Kidney (tissue), 14 donors: Measurements from ENCODE around the gene E2F7. TPM values are rescaled to one million over a fixed set of nuclear protein-coding genes. Genes with fewer than 3 reads are reported as not detected.

ENCODE experiments used
- DNase-seq, 5 donors: peaks; one replicate each; pipeline ENCODE4 v3.0.0-alpha.2; 2013 to 2020
- FAIRE-seq: peaks from 2 replicates; lab custom pipeline; 2012; peaks lifted over from hg19 to GRCh38; lab: Jason Lieb, UNC
- H3K27ac ChIP-seq, 2 donors: one replicate each; pipeline ENCODE4 v1.7.0; 2013; ENCODE audit warnings: low read depth in 2 of 2, low read length in 2 of 2, inconsistent platforms in 1 of 2
- H3K27me3 ChIP-seq: one replicate; pipeline ENCODE4 v1.7.1; 2013; ENCODE audit warnings: low read length, inconsistent platforms; ENCODE audit not compliant: control insufficient read depth, insufficient read depth
- H3K36me3 ChIP-seq, 3 donors: one replicate each; pipeline versions ENCODE4 v1.7.0 to v1.7.1; 2013; ENCODE audit warnings: low read length in 3 of 3, control low read depth in 1 of 3, inconsistent platforms in 1 of 3; ENCODE audit not compliant: insufficient read depth in 3 of 3, control insufficient read depth in 2 of 3
- H3K4me1 ChIP-seq, 3 donors: one replicate each; pipeline versions ENCODE4 v1.7.0 to v1.7.1; 2013; ENCODE audit warnings: low read length in 3 of 3, inconsistent platforms in 1 of 3, low read depth in 1 of 3; ENCODE audit not compliant: control insufficient read depth in 2 of 3, insufficient read depth in 2 of 3
- H3K4me3 ChIP-seq, 3 donors: one replicate each; pipeline versions ENCODE4 v1.7.0 to v1.8.1; 2013; ENCODE audit warnings: low read length in 3 of 3, control low read depth in 1 of 3, inconsistent platforms in 1 of 3
- H3K9ac ChIP-seq, 3 donors: one replicate each; pipeline versions ENCODE4 v1.7.0 to v1.7.1; 2013; ENCODE audit warnings: low read length in 3 of 3, control low read depth in 1 of 3, inconsistent platforms in 1 of 3
- H3K9me3 ChIP-seq, 3 donors: one replicate each; pipeline versions ENCODE4 v1.7.0 to v1.7.1; 2013; ENCODE audit warnings: low read length in 3 of 3, control low read depth in 1 of 3, inconsistent platforms in 1 of 3; ENCODE audit not compliant: control insufficient read depth in 2 of 3, insufficient read depth in 1 of 3
- intact Hi-C: fragments of 100-400 bp; cut with DNase I; formaldehyde crosslinking; loops from one replicate; pipeline ENCODE4 v1.11.1; 2022
- polyA plus RNA-seq: library from polyadenylated mRNA; stranded (reverse); fragments of 350-450 nt; fragmentation: Illumina TruSeq; extraction: RNeasy Lipid Tissue Mini Kit (QIAGEN cat#74804); gene quantifications from one replicate; pipeline ENCODE4 v1.2.3, GENCODE V29; 2014; ENCODE audit warnings: low read depth, low replicate concordance; ENCODE audit not compliant: insufficient read depth
- total RNA-seq: library from RNA; stranded (reverse); fragmentation: NEBNext Ultra II Directional; extraction: Animal tissue kit (Norgen Biotek cat#: 25700); gene quantifications from one replicate; pipeline ENCODE4 v1.2.1, GENCODE V29; 2021
- TF ChIP-seq, protein P1 (sequence below): IDR thresholded peaks from 3 replicates; pipeline ENCODE4 v1.5.1; 2012; ENCODE audit warnings: mild to moderate bottlenecking, moderate library complexity, borderline replicate concordance; ENCODE audit not compliant: insufficient read depth; ENCODE audit errors: extremely low read depth
- donor health status: control.
- donor health status: control.
- donor health status: control.
- donor health status: control.
- donor health status: control.
- donor health status: DM: yes; HTN: yes; CAD: no.
- donor health status: Normal renal cell carcinoma (clear cell type).

Gene E2F7
- total and polyA plus RNA-seq, 2 donors from 2014 or later = 0.28 TPM; not detected in 1

DNA sequence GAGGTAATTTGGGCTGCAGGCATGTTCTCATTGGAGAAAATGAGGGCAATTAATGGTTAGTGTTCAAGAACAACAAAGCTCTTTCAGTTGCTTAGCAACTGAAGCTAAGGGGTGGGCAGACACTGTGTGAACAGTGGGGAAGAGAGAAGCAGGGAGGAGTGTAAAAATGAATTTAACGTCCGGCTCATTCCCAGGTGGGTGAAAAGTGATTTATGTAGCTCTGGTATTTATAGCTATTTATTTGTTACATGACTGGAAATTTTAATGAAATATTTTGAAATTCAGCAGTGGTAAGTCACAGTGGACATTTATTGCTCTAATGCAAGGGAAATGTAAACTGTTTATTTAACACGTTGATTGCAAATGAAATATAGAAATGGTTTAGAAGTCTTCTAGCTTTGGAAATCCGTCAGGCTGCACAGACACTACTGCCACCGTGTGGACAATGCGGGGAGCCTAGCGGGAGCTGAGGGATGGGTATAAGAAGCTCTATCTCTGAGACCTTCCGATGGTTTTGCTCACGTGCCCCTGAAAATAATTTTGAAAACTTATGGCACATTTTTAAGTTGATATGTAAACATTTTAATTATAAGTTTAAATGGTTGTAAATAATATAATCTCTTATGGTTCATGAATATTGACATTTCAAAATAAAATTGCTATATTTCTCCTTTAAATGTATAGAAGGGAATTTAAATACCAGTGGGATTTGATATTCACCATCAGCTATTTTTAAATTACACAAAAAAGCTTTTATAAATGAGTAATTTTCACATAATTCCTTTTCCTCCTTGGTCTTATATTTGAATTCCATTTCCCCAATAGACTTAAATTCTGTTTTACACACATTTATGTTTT is 54.4 kb downstream of the E2F7 start:
- H3K4me1 ChIP-seq = no peaks in the 10 kb centered on the region
- TF ChIP-seq, protein P1, sequence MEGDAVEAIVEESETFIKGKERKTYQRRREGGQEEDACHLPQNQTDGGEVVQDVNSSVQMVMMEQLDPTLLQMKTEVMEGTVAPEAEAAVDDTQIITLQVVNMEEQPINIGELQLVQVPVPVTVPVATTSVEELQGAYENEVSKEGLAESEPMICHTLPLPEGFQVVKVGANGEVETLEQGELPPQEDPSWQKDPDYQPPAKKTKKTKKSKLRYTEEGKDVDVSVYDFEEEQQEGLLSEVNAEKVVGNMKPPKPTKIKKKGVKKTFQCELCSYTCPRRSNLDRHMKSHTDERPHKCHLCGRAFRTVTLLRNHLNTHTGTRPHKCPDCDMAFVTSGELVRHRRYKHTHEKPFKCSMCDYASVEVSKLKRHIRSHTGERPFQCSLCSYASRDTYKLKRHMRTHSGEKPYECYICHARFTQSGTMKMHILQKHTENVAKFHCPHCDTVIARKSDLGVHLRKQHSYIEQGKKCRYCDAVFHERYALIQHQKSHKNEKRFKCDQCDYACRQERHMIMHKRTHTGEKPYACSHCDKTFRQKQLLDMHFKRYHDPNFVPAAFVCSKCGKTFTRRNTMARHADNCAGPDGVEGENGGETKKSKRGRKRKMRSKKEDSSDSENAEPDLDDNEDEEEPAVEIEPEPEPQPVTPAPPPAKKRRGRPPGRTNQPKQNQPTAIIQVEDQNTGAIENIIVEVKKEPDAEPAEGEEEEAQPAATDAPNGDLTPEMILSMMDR = peak; percentile 87
- peak overlapping the region in 2 of 3 donors; percentile 3 to 13 for H3K4me3 ChIP-seq
- H3K27me3 ChIP-seq = no peaks in the 10 kb centered on the region
- intact Hi-C loops = loop anchor here (10.0 kb wide), 1 partner anchor 386 kb away; no protein-coding TSS in a partner anchor
- H3K36me3 ChIP-seq = no peaks in the 10 kb centered on the region
- FAIRE-seq (no peak), DNase-seq (peak; percentile 80 to 91 (median 82))
- no peak overlapping the region for H3K9ac ChIP-seq
- H3K27ac ChIP-seq = no peak overlapping the region
- no peaks in the 10 kb centered on the region for H3K9me3 ChIP-seq

DNA sequence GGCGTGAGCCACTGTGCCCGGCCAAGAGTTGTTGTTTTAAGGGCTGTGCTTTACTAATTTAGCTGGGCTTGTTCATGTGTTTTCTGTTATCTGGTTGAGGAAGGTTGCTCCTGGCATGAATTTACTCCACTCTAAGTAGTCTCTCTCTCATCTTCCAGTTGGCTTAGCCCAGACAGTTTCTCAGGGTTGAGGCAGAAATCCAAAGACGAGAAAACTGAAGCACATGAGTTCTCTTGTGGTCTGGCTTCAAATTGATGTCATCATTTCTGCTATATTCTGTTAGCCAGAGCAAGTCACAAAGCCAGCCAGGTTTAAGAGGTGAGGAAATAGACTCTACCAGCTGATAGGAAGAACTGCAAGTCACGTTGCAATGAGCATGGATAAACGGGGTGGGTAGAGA is 57.9 kb downstream of the E2F7 start:
- H3K9ac ChIP-seq = no peak overlapping the region
- no peaks in the 10 kb centered on the region for H3K4me1 ChIP-seq
- DNase-seq (no peak), FAIRE-seq (no peak)
- intact Hi-C loops = no loop called here
- no peaks in the 10 kb centered on the region for H3K9me3 ChIP-seq
- no peaks in the 10 kb centered on the region for H3K27me3 ChIP-seq
- H3K27ac ChIP-seq = no peak overlapping the region
- TF ChIP-seq, protein P1 = no peak
- H3K36me3 ChIP-seq = no peaks in the 10 kb centered on the region
- no peak overlapping the region for H3K4me3 ChIP-seq

DNA sequence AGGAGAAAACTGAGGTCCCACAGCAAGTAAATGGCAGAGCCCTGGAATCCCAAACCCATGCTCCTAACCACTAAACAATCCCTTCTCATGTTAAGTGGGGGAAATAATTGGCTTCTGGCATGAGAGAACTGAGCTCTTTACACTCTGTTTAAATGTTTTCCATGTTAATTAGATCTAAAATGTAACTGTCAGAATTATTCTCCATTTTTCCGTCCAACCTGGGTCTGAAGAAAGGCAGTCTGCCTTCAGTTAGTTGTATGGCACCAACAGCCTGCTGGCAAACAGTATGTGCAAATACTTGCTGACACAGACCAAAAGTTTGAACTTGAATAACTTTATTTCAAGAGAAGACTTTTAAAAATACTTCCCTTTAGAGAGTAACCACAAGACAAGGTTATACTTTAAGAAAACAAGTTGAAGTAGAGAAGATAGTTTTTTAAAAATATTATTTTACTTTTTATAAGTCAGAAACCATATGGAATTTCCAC is 59.7 kb downstream of the E2F7 start:
- intact Hi-C loops = no loop called here
- TF ChIP-seq, protein P1 = no peak

More for the DNA sequence above, 59.7 kb downstream of the E2F7 start:
- H3K9ac ChIP-seq = no peak overlapping the region
- H3K27ac ChIP-seq = no peak overlapping the region
- H3K9me3 ChIP-seq = no peaks in the 10 kb centered on the region
- H3K4me3 ChIP-seq = no peak overlapping the region
- H3K27me3 ChIP-seq = no peaks in the 10 kb centered on the region
- FAIRE-seq (no peak), DNase-seq (no peak)
- no peaks in the 10 kb centered on the region for H3K36me3 ChIP-seq
- no peaks in the 10 kb centered on the region for H3K4me1 ChIP-seq
